Gastroesophageal sphincter (tissue), 3 donors: Measurements from ENCODE around the gene CENPC.

Source experiments
- EP300 ChIP-seq: sonication (generic); formaldehyde crosslinking; IDR thresholded peaks from one replicate; pipeline ENCODE4 v1.6.1; 2017; ENCODE audit warnings: antibody characterized with exemption, mild to moderate bottlenecking
- POLR2A ChIP-seq, 2 donors: fragments of 450-650 bp; IDR thresholded peaks; one replicate each; pipeline ENCODE4 v1.6.1; 2017; ENCODE audit warnings: antibody characterized with exemption in 2 of 2, mild to moderate bottlenecking in 2 of 2, moderate library complexity in 1 of 2
- POLR2AphosphoS5 ChIP-seq: sonication (generic); formaldehyde crosslinking; IDR thresholded peaks from one replicate; pipeline ENCODE4 v1.6.1; 2017; ENCODE audit warnings: antibody characterized with exemption
- TF ChIP-seq, protein P1 (sequence below), 4 experiments: fragments of 200-600 bp in 2 of 4; fragments of 450-650 bp in 2 of 4; sonication (generic) in 1 of 4; IDR thresholded peaks; one replicate each; pipeline ENCODE4 v1.5.1; 2017 to 2019; ENCODE audit warnings: antibody characterized with exemption in 4 of 4, mild to moderate bottlenecking in 2 of 4, moderate library complexity in 2 of 4

- TF ChIP-seq, protein P1, sequence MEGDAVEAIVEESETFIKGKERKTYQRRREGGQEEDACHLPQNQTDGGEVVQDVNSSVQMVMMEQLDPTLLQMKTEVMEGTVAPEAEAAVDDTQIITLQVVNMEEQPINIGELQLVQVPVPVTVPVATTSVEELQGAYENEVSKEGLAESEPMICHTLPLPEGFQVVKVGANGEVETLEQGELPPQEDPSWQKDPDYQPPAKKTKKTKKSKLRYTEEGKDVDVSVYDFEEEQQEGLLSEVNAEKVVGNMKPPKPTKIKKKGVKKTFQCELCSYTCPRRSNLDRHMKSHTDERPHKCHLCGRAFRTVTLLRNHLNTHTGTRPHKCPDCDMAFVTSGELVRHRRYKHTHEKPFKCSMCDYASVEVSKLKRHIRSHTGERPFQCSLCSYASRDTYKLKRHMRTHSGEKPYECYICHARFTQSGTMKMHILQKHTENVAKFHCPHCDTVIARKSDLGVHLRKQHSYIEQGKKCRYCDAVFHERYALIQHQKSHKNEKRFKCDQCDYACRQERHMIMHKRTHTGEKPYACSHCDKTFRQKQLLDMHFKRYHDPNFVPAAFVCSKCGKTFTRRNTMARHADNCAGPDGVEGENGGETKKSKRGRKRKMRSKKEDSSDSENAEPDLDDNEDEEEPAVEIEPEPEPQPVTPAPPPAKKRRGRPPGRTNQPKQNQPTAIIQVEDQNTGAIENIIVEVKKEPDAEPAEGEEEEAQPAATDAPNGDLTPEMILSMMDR (IDR thresholded peaks at IDR 0.05) = no peak
- TF ChIP-seq POLR2A (IDR thresholded peaks at IDR 0.05) = no peak
- no peak for TF ChIP-seq EP300
- no peak for TF ChIP-seq POLR2AphosphoS5
Measured at GRCh38 chr4:67468830-67469229, 76.5 kb downstream of the CENPC start.
